NCI-H187 (cell line): ENCODE measurements around the gene SON.
"Not testable (repeated sequence)": the region's sequence is repeated elsewhere in the genome, so short reads cannot be mapped to it uniquely, and the experiment has no call there.

Source experiments
- DNase-seq, 2 experiments: peaks; one replicate each; lab custom pipeline; 2025; lab: John Stamatoyannopoulos, UW

Gene SON

DNA sequence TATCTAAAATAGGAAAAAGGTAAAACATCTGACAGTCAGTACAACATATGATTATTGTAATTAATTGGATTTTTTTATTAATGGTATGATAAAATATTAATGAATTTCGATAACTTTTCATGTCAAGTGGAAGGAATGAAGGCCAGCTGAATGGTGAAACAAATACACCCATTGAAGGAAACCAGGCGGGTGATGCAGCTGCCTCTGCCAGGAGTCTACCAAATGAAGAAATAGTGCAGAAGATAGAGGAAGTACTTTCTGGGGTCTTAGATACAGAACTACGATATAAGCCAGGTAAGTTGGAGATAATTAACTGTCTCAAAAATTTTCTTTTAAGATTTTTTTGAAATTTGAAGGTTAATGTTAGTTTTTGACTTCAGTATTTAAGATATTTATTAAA lies 3.2 kb downstream of the SON start:
- DNase-seq: no peak

- no peak for DNase-seq
Measured at GRCh38 chr21:33549848-33550771, 7.3 kb downstream of the SON start.

DNA sequence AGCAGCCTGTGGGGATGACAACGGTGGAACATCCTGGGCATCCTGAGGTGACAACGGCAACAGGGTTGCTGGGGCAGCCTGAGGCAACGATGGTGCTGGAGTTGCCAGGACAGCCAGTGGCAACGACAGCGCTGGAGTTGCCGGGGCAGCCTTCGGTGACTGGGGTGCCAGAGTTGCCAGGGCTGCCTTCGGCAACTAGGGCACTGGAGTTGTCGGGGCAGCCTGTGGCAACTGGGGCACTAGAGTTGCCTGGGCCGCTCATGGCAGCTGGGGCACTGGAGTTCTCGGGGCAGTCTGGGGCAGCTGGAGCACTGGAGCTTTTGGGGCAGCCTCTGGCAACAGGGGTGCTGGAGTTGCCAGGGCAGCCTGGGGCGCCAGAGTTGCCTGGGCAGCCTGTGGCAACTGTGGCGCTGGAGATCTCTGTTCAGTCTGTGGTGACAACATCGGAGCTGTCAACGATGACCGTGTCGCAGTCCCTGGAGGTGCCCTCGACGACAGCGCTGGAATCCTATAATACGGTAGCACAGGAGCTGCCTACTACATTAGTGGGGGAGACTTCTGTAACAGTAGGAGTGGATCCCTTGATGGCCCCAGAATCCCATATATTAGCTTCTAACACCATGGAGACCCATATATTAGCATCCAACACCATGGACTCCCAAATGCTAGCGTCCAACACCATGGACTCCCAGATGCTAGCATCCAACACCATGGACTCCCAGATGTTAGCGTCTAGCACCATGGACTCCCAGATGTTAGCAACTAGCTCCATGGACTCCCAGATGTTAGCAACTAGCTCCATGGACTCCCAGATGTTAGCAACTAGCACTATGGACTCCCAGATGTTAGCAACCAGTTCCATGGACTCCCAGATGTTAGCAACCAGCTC lies 8.2 kb downstream of the SON start:
- no peak for DNase-seq

DNA sequence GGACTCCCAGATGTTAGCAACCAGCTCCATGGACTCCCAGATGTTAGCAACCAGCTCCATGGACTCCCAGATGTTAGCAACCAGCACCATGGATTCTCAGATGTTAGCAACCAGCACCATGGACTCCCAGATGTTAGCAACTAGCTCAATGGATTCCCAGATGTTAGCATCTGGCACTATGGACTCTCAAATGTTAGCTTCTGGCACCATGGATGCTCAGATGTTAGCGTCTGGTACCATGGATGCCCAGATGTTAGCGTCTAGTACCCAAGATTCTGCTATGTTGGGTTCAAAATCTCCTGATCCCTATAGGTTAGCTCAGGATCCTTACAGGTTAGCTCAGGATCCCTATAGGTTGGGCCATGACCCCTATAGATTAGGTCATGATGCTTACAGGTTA lies 8.8 kb downstream of the SON start:
- no peak for DNase-seq

GRCh38 chr21:33552093-33552998 lies 9.5 kb downstream of the SON start:
- DNase-seq: no peak

DNA sequence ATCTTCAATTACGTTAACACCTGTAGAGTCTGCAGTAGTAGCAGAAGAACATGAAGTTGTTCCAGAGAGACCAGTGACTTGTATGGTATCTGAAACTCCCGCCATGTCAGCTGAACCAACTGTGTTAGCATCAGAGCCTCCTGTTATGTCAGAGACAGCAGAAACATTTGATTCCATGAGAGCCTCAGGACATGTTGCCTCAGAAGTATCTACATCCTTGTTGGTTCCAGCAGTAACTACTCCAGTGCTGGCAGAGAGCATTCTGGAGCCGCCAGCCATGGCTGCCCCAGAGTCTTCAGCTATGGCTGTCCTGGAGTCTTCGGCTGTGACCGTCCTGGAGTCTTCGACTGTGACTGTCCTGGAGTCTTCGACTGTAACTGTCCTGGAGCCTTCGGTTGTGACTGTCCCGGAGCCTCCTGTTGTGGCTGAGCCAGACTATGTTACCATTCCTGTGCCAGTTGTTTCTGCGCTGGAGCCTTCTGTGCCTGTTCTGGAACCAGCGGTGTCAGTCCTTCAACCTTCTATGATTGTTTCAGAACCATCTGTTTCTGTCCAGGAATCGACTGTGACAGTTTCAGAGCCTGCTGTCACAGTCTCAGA lies 10.3 kb downstream of the SON start:
- no peak for DNase-seq

GRCh38 chr21:33554236-33554981 lies 11.6 kb downstream of the SON start:
- no peak for DNase-seq

DNA sequence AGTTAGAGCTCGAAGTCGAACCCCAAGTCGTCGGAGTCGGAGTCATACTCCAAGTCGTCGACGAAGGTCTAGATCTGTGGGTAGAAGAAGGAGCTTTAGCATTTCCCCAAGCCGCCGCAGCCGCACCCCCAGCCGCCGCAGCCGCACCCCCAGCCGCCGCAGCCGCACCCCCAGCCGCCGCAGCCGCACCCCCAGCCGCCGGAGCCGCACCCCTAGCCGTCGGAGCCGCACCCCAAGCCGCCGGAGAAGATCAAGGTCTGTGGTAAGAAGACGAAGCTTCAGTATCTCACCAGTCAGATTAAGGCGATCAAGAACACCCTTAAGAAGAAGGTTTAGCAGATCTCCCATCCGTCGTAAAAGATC lies 12.1 kb downstream of the SON start:
- DNase-seq: no peak

GRCh38 chr21:33557447-33557846 lies 14.6 kb downstream of the SON start:
- no peak for DNase-seq

GRCh38 chr21:33558777-33559421 lies 16.1 kb downstream of the SON start:
- no peak for DNase-seq

GRCh38 chr21:33559813-33560212 lies 17.0 kb downstream of the SON start:
- DNase-seq: no peak

GRCh38 chr21:33560965-33561364 lies 18.1 kb downstream of the SON start:
- DNase-seq: no peak

- no peak for DNase-seq
Measured at GRCh38 chr21:33561373-33561772, 18.5 kb downstream of the SON start.

- no peak for DNase-seq
Measured at GRCh38 chr21:33562389-33562788, 19.6 kb downstream of the SON start.

GRCh38 chr21:33566514-33566913 lies 23.7 kb downstream of the SON start:
- no peak for DNase-seq

GRCh38 chr21:33567914-33568313 lies 25.1 kb downstream of the SON start:
- no peak for DNase-seq

DNA sequence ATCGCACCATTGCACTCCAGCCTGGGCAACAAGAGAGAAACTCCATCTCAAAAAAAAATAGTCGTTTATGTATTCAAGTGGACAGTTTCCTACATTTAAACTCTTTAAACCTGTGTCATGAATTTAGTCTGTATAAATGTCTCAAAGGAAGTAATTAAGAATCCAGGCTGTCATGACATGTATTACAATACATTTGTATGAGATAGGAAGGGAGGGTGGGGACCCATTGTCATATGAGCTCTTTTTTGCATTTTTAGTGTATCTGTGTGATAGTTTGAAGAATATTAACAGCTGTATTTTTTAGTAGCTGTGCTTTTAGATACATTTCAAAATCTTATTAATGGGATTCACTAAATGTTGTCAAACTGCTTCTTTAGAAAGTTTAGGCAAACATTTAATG lies 25.6 kb downstream of the SON start:
- no peak for DNase-seq

- no peak for DNase-seq
Measured at GRCh38 chr21:33569991-33570390, 27.2 kb downstream of the SON start.

- no peak for DNase-seq
Measured at GRCh38 chr21:33572350-33572749, 29.5 kb downstream of the SON start.

DNA sequence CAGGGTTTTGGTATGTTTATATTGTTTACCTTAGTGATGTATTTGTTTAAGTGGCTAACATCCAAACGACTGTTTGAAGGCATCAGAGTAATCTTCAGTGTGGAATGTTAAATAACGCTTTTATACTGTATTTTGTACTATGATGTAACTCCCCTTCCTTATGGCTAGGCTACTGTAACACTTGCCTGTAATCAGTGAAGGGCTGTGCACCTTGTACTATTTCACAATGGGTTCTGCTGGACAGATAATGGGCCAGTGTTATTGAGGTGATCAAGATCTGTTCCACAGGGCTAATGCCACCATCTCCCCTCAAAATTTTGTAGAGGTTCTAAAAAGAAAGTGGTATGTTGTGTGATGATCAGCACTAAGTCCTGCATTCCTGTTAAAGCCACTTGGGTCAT lies 33.9 kb downstream of the SON start:
- DNase-seq: not testable (repeated sequence)
